PC-9 (cell line): ENCODE measurements around the gene ZFR2.

Source experiments
- EZH2 ChIP-seq: fragments of 200-600 bp; sonication (generic); IDR thresholded peaks from 2 replicates; pipeline ENCODE4 v1.8.0; 2017; ENCODE audit warnings: antibody characterized with exemption, low read depth
- TF ChIP-seq, protein P1 (sequence below): fragments of 200-600 bp; sonication (generic); conservative IDR thresholded peaks from 2 replicates; pipeline ENCODE4 v1.6.1; 2017; ENCODE audit warnings: mixed run types, antibody characterized with exemption, mild to moderate bottlenecking, moderate library complexity

DNA sequence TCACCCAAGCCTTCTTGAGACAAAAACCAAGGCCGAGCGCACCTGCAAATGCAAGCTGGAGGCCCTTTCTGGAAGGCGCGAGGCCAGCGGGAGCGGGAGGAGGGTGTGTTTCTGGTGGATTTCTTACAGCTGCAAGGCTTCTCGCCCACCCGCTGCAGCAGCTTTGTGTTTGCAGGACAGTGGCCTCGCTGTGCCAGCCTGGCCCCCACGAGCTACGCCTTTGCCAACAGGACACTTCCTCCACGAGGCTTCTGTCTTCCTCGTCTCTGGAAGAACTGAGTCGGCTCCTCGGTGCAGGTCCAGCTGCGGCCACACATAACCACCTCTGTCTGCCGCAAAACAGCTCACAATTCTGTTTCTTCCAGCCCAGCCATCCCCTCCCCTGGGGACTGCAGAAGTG, 21.8 kb upstream of the ZFR2 start:
- TF ChIP-seq, protein P1, sequence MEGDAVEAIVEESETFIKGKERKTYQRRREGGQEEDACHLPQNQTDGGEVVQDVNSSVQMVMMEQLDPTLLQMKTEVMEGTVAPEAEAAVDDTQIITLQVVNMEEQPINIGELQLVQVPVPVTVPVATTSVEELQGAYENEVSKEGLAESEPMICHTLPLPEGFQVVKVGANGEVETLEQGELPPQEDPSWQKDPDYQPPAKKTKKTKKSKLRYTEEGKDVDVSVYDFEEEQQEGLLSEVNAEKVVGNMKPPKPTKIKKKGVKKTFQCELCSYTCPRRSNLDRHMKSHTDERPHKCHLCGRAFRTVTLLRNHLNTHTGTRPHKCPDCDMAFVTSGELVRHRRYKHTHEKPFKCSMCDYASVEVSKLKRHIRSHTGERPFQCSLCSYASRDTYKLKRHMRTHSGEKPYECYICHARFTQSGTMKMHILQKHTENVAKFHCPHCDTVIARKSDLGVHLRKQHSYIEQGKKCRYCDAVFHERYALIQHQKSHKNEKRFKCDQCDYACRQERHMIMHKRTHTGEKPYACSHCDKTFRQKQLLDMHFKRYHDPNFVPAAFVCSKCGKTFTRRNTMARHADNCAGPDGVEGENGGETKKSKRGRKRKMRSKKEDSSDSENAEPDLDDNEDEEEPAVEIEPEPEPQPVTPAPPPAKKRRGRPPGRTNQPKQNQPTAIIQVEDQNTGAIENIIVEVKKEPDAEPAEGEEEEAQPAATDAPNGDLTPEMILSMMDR: no peak
- no peak for TF ChIP-seq EZH2
